Measurements from ENCODE around the gene DLEC1.
A peak's percentile ranks its signal among the peaks of the same experiment; 100 is the strongest.

The DLEC1 gene, protein sequence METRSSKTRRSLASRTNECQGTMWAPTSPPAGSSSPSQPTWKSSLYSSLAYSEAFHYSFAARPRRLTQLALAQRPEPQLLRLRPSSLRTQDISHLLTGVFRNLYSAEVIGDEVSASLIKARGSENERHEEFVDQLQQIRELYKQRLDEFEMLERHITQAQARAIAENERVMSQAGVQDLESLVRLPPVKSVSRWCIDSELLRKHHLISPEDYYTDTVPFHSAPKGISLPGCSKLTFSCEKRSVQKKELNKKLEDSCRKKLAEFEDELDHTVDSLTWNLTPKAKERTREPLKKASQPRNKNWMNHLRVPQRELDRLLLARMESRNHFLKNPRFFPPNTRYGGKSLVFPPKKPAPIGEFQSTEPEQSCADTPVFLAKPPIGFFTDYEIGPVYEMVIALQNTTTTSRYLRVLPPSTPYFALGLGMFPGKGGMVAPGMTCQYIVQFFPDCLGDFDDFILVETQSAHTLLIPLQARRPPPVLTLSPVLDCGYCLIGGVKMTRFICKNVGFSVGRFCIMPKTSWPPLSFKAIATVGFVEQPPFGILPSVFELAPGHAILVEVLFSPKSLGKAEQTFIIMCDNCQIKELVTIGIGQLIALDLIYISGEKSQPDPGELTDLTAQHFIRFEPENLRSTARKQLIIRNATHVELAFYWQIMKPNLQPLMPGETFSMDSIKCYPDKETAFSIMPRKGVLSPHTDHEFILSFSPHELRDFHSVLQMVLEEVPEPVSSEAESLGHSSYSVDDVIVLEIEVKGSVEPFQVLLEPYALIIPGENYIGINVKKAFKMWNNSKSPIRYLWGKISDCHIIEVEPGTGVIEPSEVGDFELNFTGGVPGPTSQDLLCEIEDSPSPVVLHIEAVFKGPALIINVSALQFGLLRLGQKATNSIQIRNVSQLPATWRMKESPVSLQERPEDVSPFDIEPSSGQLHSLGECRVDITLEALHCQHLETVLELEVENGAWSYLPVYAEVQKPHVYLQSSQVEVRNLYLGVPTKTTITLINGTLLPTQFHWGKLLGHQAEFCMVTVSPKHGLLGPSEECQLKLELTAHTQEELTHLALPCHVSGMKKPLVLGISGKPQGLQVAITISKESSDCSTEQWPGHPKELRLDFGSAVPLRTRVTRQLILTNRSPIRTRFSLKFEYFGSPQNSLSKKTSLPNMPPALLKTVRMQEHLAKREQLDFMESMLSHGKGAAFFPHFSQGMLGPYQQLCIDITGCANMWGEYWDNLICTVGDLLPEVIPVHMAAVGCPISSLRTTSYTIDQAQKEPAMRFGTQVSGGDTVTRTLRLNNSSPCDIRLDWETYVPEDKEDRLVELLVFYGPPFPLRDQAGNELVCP (N-terminal part only)

DNA sequence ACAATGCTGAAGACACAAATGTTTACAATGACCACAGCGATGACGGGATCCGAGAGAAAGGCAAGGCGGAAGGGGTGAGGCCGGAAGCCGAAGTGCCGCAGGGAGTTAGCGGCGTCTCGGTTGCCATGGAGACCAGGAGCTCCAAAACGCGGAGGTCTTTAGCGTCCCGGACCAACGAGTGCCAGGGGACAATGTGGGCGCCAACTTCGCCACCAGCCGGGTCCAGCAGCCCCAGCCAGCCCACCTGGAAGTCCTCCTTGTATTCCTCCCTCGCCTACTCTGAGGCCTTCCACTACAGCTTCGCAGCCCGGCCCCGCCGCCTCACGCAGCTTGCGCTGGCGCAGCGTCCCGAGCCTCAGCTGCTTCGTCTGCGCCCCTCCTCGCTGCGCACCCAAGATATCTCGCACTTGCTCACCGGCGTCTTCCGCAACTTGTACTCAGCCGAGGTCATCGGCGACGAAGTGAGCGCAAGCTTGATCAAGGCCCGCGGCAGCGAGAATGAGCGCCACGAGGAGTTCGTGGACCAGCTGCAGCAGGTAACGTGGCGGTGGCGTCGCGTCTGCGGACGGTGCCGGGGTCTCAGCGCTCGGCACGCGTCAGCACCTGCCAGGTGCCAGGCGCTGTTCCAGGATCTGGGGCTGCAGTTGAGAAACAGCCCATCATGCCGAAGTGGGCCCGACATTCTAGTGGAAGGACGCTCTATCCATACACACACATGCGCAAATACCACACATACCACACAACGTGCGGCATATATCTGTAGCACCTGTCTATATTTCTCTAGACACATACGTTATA lies at the start of gene DLEC1:
TSS of gene DLEC1 (plus strand) at position 108 of the 798 bp plus-strand sequence. CDS start at position 126, 18 bp downstream.
- no peak for DNase-seq (ENCODE audit: low spot score)
- ChIA-PET POLR2A (ENCODE audit: low non-redundant PET) (no interaction called here), CTCF (no interaction called here)
- H3K27ac ChIP-seq: peak within 1 kb of the TSS; percentile 37
- TF ChIP-seq, protein P1, sequence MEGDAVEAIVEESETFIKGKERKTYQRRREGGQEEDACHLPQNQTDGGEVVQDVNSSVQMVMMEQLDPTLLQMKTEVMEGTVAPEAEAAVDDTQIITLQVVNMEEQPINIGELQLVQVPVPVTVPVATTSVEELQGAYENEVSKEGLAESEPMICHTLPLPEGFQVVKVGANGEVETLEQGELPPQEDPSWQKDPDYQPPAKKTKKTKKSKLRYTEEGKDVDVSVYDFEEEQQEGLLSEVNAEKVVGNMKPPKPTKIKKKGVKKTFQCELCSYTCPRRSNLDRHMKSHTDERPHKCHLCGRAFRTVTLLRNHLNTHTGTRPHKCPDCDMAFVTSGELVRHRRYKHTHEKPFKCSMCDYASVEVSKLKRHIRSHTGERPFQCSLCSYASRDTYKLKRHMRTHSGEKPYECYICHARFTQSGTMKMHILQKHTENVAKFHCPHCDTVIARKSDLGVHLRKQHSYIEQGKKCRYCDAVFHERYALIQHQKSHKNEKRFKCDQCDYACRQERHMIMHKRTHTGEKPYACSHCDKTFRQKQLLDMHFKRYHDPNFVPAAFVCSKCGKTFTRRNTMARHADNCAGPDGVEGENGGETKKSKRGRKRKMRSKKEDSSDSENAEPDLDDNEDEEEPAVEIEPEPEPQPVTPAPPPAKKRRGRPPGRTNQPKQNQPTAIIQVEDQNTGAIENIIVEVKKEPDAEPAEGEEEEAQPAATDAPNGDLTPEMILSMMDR (conservative IDR thresholded peaks at IDR 0.05; ENCODE audit: low read depth): no peak

DNA sequence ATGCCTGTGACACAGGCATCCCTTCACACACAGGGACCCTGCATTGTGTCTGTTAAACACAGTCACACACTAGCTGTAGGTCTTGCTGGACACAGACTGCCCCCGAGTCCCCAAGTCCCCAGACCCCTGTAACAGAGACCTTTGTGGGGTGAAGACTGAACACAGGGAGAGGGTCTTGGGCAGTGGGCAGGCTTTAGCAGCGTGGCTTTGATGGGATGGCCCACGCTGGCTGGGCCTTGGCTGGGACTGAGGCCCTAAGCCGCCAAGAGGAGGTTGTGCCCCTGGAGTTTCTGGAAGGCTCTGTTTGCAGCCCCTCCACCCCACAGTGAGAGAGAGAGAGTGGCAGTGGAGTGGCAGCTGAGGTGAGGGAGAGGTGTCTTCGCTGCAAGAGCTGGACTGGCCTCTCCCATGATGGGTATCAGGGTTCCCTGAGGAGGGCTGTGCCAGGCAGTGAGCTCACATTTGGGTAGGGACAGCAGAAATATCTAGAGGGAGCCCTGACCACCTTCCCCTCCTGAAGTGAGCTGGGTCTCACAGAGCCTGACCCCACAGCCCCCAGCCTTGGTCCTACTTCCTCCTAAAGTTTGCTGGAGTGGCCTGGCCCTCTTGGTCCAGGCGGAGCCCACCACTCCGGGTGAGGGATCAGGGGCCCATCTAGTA lies 49.1 kb upstream of the DLEC1 start:
- H3K27ac ChIP-seq: no peak overlapping the region
- DNase-seq (ENCODE audit: low spot score): no peak
- CTCF ChIA-PET: no interaction called here
- POLR2A ChIA-PET (ENCODE audit: low non-redundant PET): no interaction called here
- TF ChIP-seq, protein P1 (conservative IDR thresholded peaks at IDR 0.05; ENCODE audit: low read depth): no peak

DNA sequence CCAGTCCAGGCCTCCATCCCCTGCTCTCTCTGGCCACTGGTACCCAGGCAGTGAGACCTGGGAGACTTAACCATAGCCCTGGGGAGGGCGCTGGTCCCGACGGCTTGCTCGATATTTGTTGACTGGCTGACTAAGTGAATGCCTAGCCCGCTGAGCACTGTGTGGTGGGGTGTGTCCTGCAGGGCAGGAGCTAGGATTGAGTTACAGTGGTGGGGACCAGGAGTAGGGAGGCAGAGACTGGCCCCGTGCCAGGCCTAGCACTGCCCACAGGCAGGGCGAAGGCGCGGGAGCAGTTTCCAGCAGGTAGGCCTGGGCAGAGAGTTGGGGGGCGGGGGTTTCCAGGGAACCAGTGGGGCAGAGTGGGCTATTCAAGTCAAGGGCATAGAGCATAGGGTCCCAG lies 48.5 kb upstream of the DLEC1 start, which contains the start of gene VILL:
TSS of gene VILL (plus strand) at position 260 of the 400 bp plus-strand sequence. CDS start 2,887 bp downstream, outside the sequence.
- no peak within 1 kb of the TSS for H3K27ac ChIP-seq
- ChIA-PET POLR2A (ENCODE audit: low non-redundant PET) (no interaction called here), CTCF (no interaction called here)
- no peak for DNase-seq (ENCODE audit: low spot score)
- TF ChIP-seq, protein P1 (conservative IDR thresholded peaks at IDR 0.05; ENCODE audit: low read depth): no peak

DNA sequence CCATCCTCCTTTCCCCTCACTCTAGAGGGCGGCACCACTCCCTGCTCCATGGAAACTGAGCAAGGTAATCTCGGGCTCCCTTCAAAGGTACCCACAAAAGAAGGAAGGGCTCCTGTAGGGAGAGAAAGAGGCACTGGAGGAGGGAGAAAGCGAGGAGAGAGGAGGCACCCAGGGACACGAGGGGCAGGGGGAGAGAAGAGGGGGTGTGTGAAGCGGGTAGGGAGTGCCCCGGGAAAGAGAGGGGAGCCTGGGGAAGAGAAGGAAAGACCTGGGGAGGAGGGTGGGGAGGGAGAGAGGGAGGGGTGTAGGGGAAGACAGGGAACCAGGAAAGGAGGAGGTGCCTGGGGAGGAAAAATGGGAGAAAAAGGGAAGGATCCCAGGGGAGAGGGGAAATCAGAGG lies 47.9 kb upstream of the DLEC1 start:
- H3K27ac ChIP-seq: no peak overlapping the region
- ChIA-PET CTCF (no interaction called here), POLR2A (ENCODE audit: low non-redundant PET) (no interaction called here)
- no peak for DNase-seq (ENCODE audit: low spot score)
- TF ChIP-seq, protein P1 (conservative IDR thresholded peaks at IDR 0.05; ENCODE audit: low read depth): no peak

DNA sequence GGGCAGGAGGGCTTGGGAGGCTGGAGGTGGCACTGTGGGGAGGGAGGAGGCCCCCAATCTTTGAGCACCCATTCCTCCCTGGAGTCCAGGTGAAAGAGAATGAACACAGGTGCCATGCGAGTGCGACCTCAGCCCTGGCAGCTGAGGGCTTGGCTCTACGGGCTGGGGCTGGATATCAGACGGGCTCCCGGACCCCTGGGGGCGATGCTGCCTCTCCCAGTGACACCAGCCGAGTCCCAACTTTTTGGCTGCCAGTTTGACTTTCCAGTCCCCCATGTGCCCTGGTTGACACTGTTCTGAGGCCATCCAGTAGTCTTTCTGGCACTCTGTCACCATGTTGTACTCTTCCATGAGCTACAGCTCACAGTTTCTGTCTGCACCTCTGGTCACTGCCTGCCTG lies 47.2 kb upstream of the DLEC1 start:
- TF ChIP-seq, protein P1 (conservative IDR thresholded peaks at IDR 0.05; ENCODE audit: low read depth): no peak
- ChIA-PET CTCF (no interaction called here), POLR2A (ENCODE audit: low non-redundant PET) (no interaction called here)
- no peak overlapping the region for H3K27ac ChIP-seq
- no peak for DNase-seq (ENCODE audit: low spot score)

All from RWPE1 (cell line).